GM19395 (cell line): Measurements from ENCODE around the gene CHI3L2.
A peak's percentile ranks its signal among the peaks of the same experiment; 100 is the strongest.
"Not testable (repeated sequence)": the region's sequence is repeated elsewhere in the genome, so short reads cannot be mapped to it uniquely, and the experiment has no call there.

Source experiments
- ATAC-seq: cut with Tn5 transposase; IDR thresholded peaks from one replicate; pipeline ENCODE4 v1.9.1; 2021; ENCODE audit warnings: mild to moderate bottlenecking, moderate library complexity; ENCODE audit not compliant: unreplicated experiment

The CHI3L2 gene

GRCh38 chr1:111201275-111202090, 26.0 kb upstream of the CHI3L2 start:
- no peak for ATAC-seq

GRCh38 chr1:111202366-111202706, 25.2 kb upstream of the CHI3L2 start:
- ATAC-seq, result no peak

GRCh38 chr1:111202707-111203623, 24.5 kb upstream of the CHI3L2 start:
- no peak for ATAC-seq

GRCh38 chr1:111203681-111204200, 23.8 kb upstream of the CHI3L2 start:
- peak; percentile 53 for ATAC-seq

GRCh38 chr1:111204201-111204982, 23.1 kb upstream of the CHI3L2 start:
- peak; percentile 63 for ATAC-seq

GRCh38 chr1:111204983-111205713, 22.4 kb upstream of the CHI3L2 start:
- ATAC-seq, result no peak

GRCh38 chr1:111205714-111206050, 21.8 kb upstream of the CHI3L2 start:
- no peak for ATAC-seq

- ATAC-seq, result no peak
These were observed 18.6 kb upstream of the CHI3L2 start for GRCh38 chr1:111208921-111209320.

- no peak for ATAC-seq
These were observed 17.9 kb upstream of the CHI3L2 start for GRCh38 chr1:111209622-111210021.

- ATAC-seq, result no peak
These were observed 15.6 kb upstream of the CHI3L2 start for GRCh38 chr1:111211921-111212320.

- ATAC-seq, result no peak
These were observed 14.7 kb upstream of the CHI3L2 start for GRCh38 chr1:111212634-111213335.

- ATAC-seq, result no peak
These were observed 14.1 kb upstream of the CHI3L2 start for GRCh38 chr1:111213412-111213811.

- no peak for ATAC-seq
These were observed 13.3 kb upstream of the CHI3L2 start for GRCh38 chr1:111214074-111214801.

GRCh38 chr1:111214884-111215283, 12.6 kb upstream of the CHI3L2 start:
- no peak for ATAC-seq

- not testable (repeated sequence) for ATAC-seq
These were observed 12.2 kb upstream of the CHI3L2 start for GRCh38 chr1:111215285-111215684.

- ATAC-seq, result no peak
These were observed 10.8 kb upstream of the CHI3L2 start for GRCh38 chr1:111216751-111217150.

GRCh38 chr1:111217183-111217910, 10.2 kb upstream of the CHI3L2 start:
- no peak for ATAC-seq
